ENCODE results near the gene POLN.
A peak's percentile ranks its signal among the peaks of the same experiment; 100 is the strongest.

Gene POLN

DNA sequence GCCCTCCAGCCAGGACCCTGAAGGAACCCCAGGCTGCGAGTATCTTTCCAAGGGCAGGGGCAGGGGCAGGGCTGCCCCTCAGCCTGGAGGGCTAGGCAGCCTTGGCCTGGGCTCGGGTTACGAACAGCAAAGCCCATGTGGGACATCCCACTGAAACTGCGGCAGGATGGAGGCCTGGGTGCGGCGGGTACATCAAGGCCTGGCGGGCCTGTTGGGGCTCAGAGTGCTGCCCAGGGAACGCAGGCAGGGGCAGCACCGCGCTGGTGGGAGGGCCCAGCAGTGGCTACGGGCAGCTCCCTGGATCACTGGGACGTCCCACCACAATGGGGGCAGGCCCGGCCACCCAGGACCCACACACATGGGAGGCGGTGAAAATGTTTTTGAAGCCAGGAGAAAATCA is 171.9 kb downstream of the POLN start:
- no peak for DNase-seq (ENCODE audit: low spot score)

- DNase-seq (ENCODE audit: low spot score), result no peak
These were observed 172.6 kb downstream of the POLN start for GRCh38 chr4:2069161-2069971.

GRCh38 chr4:2068566-2068965 is 173.4 kb downstream of the POLN start:
- no peak for DNase-seq (ENCODE audit: low spot score)

GRCh38 chr4:2068198-2068470 is 173.8 kb downstream of the POLN start:
- no peak for DNase-seq (ENCODE audit: low spot score)

DNA sequence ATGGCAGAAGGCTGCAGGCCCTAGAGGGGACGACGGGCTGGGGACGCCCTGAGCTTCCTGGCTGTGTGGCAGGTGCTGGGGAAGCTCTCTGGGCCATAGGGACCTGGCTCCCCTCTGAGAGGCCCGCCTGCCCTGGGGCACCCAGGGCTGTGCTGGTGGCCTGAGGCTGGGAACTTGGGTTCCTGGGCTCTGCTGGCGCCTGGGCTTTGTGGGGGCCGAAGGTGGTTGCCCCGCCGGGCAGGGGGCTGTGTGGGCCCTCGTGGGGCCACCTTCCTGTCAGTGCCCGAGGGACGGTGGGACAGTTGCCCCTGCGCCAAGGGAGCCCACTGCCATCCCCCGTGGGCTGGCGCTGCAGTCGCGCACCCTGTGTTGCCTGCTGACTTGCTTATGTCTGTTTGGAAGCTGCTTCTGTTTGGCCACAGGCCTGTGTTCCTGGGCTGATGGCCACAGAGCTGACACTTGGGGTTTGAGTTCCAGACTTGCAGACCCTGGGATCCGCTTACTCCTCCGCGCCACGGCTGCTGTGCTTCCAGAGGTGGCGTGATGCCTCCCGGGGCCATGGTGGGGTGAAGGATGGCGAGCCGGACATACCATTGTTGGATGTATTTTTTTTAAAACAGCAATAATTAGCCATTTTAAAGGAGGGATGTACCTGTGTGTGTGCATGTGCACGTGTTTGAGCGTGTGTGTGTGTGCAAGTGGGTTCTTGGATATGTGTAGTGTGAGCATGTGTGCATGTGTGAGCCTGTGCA is 174.3 kb downstream of the POLN start:
- peak; percentile 53 for DNase-seq (ENCODE audit: low spot score)

DNA sequence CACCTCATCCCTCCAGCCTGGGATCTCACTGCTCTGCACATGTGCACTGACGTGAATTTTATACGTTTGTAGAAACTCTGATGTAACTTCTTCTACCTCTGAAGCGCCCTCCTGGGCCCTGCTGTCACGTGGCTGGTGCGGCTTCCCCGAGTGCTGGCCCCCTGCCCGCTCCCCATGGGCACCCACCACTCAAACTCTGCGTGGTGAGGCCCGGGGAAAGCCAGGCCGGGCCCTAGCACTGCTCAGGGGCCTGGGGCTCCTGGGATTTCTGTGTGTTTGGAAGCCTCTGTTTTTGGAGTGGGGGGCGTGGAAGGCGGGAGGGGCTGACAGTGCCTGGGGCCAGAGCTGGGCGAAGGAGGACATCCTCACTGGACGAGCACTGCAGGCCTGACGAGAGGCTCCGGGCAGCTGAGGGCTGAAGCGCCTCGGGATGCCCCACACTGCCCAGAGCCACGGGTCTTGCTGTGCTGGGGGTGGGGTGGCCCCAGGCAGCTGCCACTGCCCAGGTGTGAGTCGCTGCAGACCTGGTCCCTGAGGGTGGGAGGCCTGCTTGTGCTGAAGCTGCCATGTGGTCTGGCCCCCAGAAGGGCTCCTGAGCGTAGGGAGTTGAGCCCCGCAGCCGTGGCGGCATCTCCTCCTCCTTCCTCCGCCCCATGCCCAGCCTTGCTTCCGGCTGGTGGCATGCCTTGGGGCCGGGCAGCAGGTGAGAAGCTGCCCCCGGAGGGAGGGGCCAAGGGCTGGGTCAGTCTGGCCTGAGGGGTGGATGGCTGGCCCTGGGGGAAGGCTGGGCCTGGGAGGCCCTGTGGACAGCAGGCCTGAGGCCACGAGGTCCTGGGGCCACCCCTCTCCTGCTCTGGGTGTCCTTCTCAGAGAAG is 175.1 kb downstream of the POLN start:
- no peak for DNase-seq (ENCODE audit: low spot score)

GRCh38 chr4:2066011-2066551 is 175.8 kb downstream of the POLN start:
- DNase-seq (ENCODE audit: low spot score), result no peak

DNA sequence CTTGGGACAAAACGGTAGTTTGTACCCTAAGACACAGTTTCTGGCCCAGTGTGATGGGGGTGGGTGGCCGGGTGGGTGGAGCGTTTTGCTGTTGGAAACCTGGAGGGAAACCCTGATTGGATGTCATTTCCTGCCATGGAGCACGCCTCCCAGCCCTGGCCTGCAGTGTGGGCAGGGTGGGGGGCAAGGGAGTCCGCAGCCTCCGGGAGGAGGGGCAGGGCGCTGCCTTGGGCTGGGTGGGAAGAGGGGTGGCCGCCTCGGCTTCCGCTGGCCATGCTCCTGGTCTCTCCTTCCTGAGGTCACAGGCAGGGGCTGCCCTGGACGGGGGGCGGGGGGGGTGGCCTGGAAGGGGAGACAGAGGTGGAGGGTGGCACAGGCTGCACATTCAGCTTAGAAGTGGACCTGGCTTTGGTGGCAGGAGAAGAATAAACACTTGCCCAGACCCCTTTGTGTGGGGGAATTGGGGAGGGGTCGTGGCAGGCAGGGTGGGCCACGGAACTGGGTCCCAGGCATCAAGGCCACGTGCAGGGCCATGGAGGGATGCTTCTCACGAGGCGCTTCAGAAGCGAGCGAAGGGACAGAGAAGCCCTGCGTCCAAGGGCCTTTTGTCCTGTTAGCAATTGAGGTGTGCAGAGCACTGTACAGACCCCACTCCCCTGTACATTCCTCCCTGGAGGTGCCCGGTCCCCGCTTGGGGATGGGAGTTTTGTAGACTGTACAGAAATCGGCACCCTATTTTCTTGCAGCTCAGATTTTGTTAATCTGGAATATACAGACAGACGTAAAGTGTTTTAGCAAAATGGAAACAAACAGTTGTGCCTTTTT is 176.6 kb downstream of the POLN start:
- DNase-seq (ENCODE audit: low spot score), result no peak

GRCh38 chr4:2064276-2064991 is 177.5 kb downstream of the POLN start:
- DNase-seq (ENCODE audit: low spot score), result no peak

GRCh38 chr4:2063557-2064275 is 178.2 kb downstream of the POLN start:
- no peak for DNase-seq (ENCODE audit: low spot score)

- no peak for DNase-seq (ENCODE audit: low spot score)
These were observed 179.0 kb downstream of the POLN start for GRCh38 chr4:2062808-2063524.

GRCh38 chr4:2062168-2062807 is 179.6 kb downstream of the POLN start:
- no peak for DNase-seq (ENCODE audit: low spot score)

DNA sequence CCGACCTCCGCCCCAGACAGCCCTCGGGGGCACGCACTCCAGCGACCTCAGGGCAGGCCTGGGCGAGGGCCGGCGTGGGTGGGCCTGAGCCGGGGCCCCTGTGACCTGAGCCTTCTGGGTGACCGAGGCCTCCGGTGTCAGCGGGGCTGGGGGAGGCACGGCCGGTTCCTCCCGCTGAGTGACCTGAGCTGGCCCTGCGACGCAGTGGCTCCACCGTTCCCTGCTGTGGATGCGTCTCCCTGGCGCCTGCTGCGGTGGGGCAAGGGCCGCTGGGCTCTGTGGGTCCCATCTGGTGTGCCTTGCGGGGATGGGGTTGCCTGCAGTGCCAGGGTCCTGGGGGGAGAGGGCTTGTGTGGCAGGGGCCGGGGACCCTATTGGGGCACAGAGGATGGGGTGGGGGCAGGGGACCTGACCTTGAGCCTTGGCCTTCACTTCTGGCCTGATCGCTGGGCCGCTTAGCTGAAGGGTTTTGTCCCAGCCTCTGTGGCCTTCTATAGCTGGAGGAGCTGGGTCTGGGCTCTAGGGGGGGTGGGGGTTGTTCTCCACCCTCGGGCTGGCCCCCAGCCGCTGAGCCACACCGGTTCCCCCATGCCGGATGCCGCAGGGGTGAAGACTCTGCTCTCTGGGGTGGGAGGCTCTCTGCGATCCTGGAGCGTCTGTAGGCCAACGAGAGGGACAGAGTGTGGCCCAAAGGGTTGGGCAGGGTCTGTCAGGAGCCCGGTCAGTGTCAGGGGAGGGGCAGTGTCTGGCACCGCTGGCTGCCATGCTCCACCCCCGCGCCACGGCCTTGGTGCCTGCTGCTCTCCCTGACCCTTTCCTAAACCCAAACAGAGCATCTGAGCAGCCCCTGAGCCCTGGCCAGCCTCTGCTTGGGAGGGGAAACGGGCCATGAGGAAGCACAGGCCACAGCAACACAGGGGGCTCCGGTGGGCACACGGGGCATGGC is 180.5 kb downstream of the POLN start:
- DNase-seq (ENCODE audit: low spot score), result no peak

DNA sequence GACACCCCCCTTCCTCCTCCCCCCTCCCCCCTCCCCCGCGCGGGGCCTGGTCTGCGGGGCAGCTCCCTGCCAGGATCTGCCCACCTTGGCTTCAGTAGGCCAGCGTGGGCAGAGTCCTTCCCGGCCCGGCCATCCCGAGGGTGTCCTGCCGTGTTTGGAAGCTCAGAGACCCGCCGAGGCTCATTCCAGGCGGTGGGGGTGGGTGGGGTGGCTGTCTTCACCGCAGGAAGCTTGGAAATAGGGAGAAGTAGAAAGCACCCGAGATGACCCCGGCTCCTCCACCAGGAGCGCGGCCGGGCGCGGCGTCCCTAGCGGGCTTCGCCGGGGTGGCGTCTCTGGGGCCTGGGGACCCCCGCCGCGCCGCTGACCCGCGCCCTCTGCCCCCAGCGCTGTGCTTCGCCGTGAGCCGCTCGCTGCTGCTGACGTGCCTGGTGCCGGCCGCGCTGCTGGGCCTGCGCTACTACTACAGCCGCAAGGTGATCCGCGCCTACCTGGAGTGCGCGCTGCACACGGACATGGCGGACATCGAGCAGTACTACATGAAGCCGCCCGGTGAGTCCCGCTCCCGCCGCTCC is 181.2 kb downstream of the POLN start:
- DNase-seq (ENCODE audit: low spot score), result peak; percentile 31

GRCh38 chr4:2059726-2060602 is 182.0 kb downstream of the POLN start:
- no peak for DNase-seq (ENCODE audit: low spot score)

- peak; percentile 72 for DNase-seq (ENCODE audit: low spot score)
These were observed 182.7 kb downstream of the POLN start, which contains the start of gene NAT8L for GRCh38 chr4:2059046-2059725. Gene NAT8L (plus strand): TSS chr4:2059327. CDS start chr4:2059512, 185 bp downstream.

All from cerebellar cortex (tissue), 1 donor.